Measurements from ENCODE around the gene DLL4. TPM values are rescaled to one million over a fixed set of nuclear protein-coding genes. Genes with fewer than 3 reads are reported as not detected.
A peak's percentile ranks its signal among the peaks of the same experiment; 100 is the strongest.

Gene DLL4
- total and polyA plus RNA-seq, 7 donors: 4.0 to 13.1 (median 7.2) TPM

- no peak for ATAC-seq
- Histone ChIP-seq H3K27ac (no peak overlapping the region), H3K27me3 (ENCODE audit: insufficient read depth in 3 of 3, low read length in 2 of 3) (no peaks in the 10 kb centered on the region), H3K9me3 (no peaks in the 10 kb centered on the region), H3K36me3 (ENCODE audit: insufficient read depth in 1 of 2, low read depth in 1 of 2) (no peaks in the 10 kb centered on the region), H3K4me3 (no peak overlapping the region), H3K4me1 (peaks cover 15% of the 10 kb centered on the region)
- TF ChIP-seq CTCF (IDR thresholded peaks at IDR 0.05): no peak
- 95 to 96% (median 96%) methylated on average over 12 of the region's 12 CpGs for WGBS, 3 donors
- no peak for DNase-seq
- intact Hi-C loops (cut with DNase I): no loop called here
These were observed 15.1 kb upstream of the DLL4 start for GRCh38 chr15:40914013-40914412.

- no peaks in the 10 kb centered on the region for H3K27me3 ChIP-seq (ENCODE audit: insufficient read depth in 3 of 3, low read length in 2 of 3)
- no peak overlapping the region for H3K27ac ChIP-seq
- H3K36me3 ChIP-seq (ENCODE audit: insufficient read depth in 1 of 2, low read depth in 1 of 2): no peaks in the 10 kb centered on the region
- H3K4me1 ChIP-seq: peaks cover 10% of the 10 kb centered on the region
- H3K4me3 ChIP-seq: no peak overlapping the region
- ATAC-seq (no peak), DNase-seq (no peak)
- no peak for TF ChIP-seq CTCF (IDR thresholded peaks at IDR 0.05)
- intact Hi-C loops (cut with DNase I): no loop called here
- WGBS, 3 donors: 84 to 88% (median 85%) methylated on average over 8 of the region's 8 CpGs
- no peaks in the 10 kb centered on the region for H3K9me3 ChIP-seq
These were observed 14.7 kb upstream of the DLL4 start for GRCh38 chr15:40914486-40914885.

- WGBS, 3 donors: 81 to 86% (median 85%) methylated on average over 11 to 12 of the region's 12 CpGs
- DNase-seq (no peak), ATAC-seq (no peak)
- Histone ChIP-seq H3K4me1 (peaks cover 3% of the 10 kb centered on the region), H3K9me3 (no peaks in the 10 kb centered on the region), H3K27ac (peak overlapping the region; percentile 30), H3K36me3 (ENCODE audit: insufficient read depth in 1 of 2, low read depth in 1 of 2) (no peaks in the 10 kb centered on the region), H3K27me3 (ENCODE audit: insufficient read depth in 3 of 3, low read length in 2 of 3) (no peaks in the 10 kb centered on the region), H3K4me3 (no peak overlapping the region)
- intact Hi-C loops (cut with DNase I): no loop called here
- TF ChIP-seq CTCF (IDR thresholded peaks at IDR 0.05): no peak
These were observed 14.0 kb upstream of the DLL4 start for GRCh38 chr15:40915116-40915661.

GRCh38 chr15:40915679-40916078 is 13.5 kb upstream of the DLL4 start:
- TF ChIP-seq CTCF (IDR thresholded peaks at IDR 0.05): no peak
- WGBS, 3 donors: 67 to 78% (median 68%) methylated on average over 6 of the region's 6 CpGs
- ATAC-seq (no peak), DNase-seq (no peak)
- no peaks in the 10 kb centered on the region for H3K4me1 ChIP-seq
- intact Hi-C loops (cut with DNase I): no loop called here
- no peaks in the 10 kb centered on the region for H3K36me3 ChIP-seq (ENCODE audit: insufficient read depth in 1 of 2, low read depth in 1 of 2)
- no peaks in the 10 kb centered on the region for H3K9me3 ChIP-seq
- H3K27me3 ChIP-seq (ENCODE audit: insufficient read depth in 3 of 3, low read length in 2 of 3): no peaks in the 10 kb centered on the region
- peak overlapping the region; percentile 30 for H3K27ac ChIP-seq
- no peak overlapping the region for H3K4me3 ChIP-seq

- Histone ChIP-seq H3K4me3 (peak overlapping the region; percentile 45), H3K27ac (peak overlapping the region; percentile 60), H3K9me3 (no peaks in the 10 kb centered on the region), H3K27me3 (ENCODE audit: insufficient read depth in 3 of 3, low read length in 2 of 3) (no peaks in the 10 kb centered on the region), H3K36me3 (ENCODE audit: insufficient read depth in 1 of 2, low read depth in 1 of 2) (no peaks in the 10 kb centered on the region), H3K4me1 (no peaks in the 10 kb centered on the region)
- DNase-seq (no peak), ATAC-seq (no peak)
- intact Hi-C loops (cut with DNase I): no loop called here
- no peak for TF ChIP-seq CTCF (IDR thresholded peaks at IDR 0.05)
- WGBS, 3 donors: 63 to 72% (median 66%) methylated on average over 11 of the region's 11 CpGs
These were observed 11.6 kb upstream of the DLL4 start for GRCh38 chr15:40917585-40917984.
